T-helper 2 cell (primary cell): ENCODE measurements around the gene LSM11.

Experiments used
- DNase-seq, 5 experiments: peaks; one replicate each; pipeline versions ENCODE4 v3.0.0 to v3.0.0-alpha.2; 2012 to 2022

Gene LSM11

GRCh38 chr5:157734436-157734835 lies 9.1 kb upstream of the LSM11 start:
- no peak for DNase-seq

GRCh38 chr5:157735991-157736390 lies 7.5 kb upstream of the LSM11 start:
- DNase-seq, result no peak

GRCh38 chr5:157739388-157740228 lies 3.9 kb upstream of the LSM11 start:
- no peak for DNase-seq

- DNase-seq, result peak in 1 of 5 experiments; percentile 64
Measured at GRCh38 chr5:157740229-157740610, 3.3 kb upstream of the LSM11 start.

- no peak for DNase-seq
Measured at GRCh38 chr5:157741131-157741530, 2.4 kb upstream of the LSM11 start.

- DNase-seq, result peak in 3 of 5 experiments; percentile 7 to 35 (median 14)
Measured at GRCh38 chr5:157744051-157745011, 819 bp downstream of the LSM11 start.

- no peak for DNase-seq
Measured at GRCh38 chr5:157745041-157745456, 1.5 kb downstream of the LSM11 start.

- DNase-seq, result no peak
Measured at GRCh38 chr5:157747173-157747740, 3.7 kb downstream of the LSM11 start.

- peak in 1 of 5 experiments; percentile 36 for DNase-seq
Measured at GRCh38 chr5:157747766-157748700, 4.5 kb downstream of the LSM11 start.

- no peak for DNase-seq
Measured at GRCh38 chr5:157748760-157749461, 5.4 kb downstream of the LSM11 start.

GRCh38 chr5:157749462-157749799 lies 5.9 kb downstream of the LSM11 start:
- DNase-seq, result no peak

GRCh38 chr5:157750320-157750719 lies 6.8 kb downstream of the LSM11 start:
- DNase-seq, result no peak

GRCh38 chr5:157756122-157756521 lies 12.6 kb downstream of the LSM11 start:
- no peak for DNase-seq

GRCh38 chr5:157758706-157759105 lies 15.2 kb downstream of the LSM11 start:
- DNase-seq, result no peak

- DNase-seq, result peak in 2 of 5 experiments; percentile 2 to 65
Measured at GRCh38 chr5:157761690-157762621, 18.4 kb downstream of the LSM11 start.

GRCh38 chr5:157764531-157764930 lies 21.0 kb downstream of the LSM11 start:
- DNase-seq, result no peak

GRCh38 chr5:157766442-157766841 lies 22.9 kb downstream of the LSM11 start:
- DNase-seq, result no peak

GRCh38 chr5:157766902-157767301 lies 23.4 kb downstream of the LSM11 start:
- no peak for DNase-seq

GRCh38 chr5:157767689-157768088 lies 24.2 kb downstream of the LSM11 start:
- DNase-seq, result no peak

GRCh38 chr5:157770665-157771064 lies 27.2 kb downstream of the LSM11 start:
- DNase-seq, result no peak
